ENCODE measurements around the gene HAVCR2. TPM values are rescaled to one million over a fixed set of nuclear protein-coding genes. Genes with fewer than 3 reads are reported as not detected.

Gene HAVCR2
- total and polyA plus RNA-seq, 3 donors from 2014 or later = 3.1 to 3.6 (median 3.2) TPM

GRCh38 chr5:157148734-157149615 lies 40.1 kb upstream of the HAVCR2 start:
- H3K27me3 ChIP-seq = no peaks in the 10 kb centered on the region
- H3K27ac ChIP-seq = peak overlapping the region in 1 of 2 donors; percentile 44
- H3K4me1 ChIP-seq = no peaks in the 10 kb centered on the region
- peak; percentile 87 to 89 (median 89) for TF ChIP-seq CTCF (IDR thresholded peaks at IDR 0.05)
- no peak for TF ChIP-seq POLR2A (IDR thresholded peaks at IDR 0.05)
- peak; percentile 88 for DNase-seq
- no peaks in the 10 kb centered on the region for H3K36me3 ChIP-seq (ENCODE audit: low read depth, missing control alignments)
- 69 to 72% methylated on average over 14 of the region's 14 CpGs for WGBS, 2 donors
- H3K9me3 ChIP-seq = no peaks in the 10 kb centered on the region
- H3K4me3 ChIP-seq = no peak overlapping the region
- intact Hi-C loops (cut with DNase I; ENCODE audit: low total_unique reads) = no loop called here

GRCh38 chr5:157143127-157143971 lies 34.5 kb upstream of the HAVCR2 start:
- H3K4me1 ChIP-seq = peaks cover 8% of the 10 kb centered on the region
- H3K4me3 ChIP-seq = peak overlapping the region; percentile 85 to 92
- H3K27me3 ChIP-seq = no peaks in the 10 kb centered on the region
- TF ChIP-seq POLR2A (IDR thresholded peaks at IDR 0.05) (no peak), CTCF (IDR thresholded peaks at IDR 0.05) (no peak)
- peak overlapping the region; percentile 87 to 97 for H3K27ac ChIP-seq
- 3 to 6% methylated on average over 33 of the region's 33 CpGs for WGBS, 2 donors
- DNase-seq = peak; percentile 64
- H3K36me3 ChIP-seq (ENCODE audit: low read depth, missing control alignments) = no peaks in the 10 kb centered on the region
- no peaks in the 10 kb centered on the region for H3K9me3 ChIP-seq
- intact Hi-C loops (cut with DNase I; ENCODE audit: low total_unique reads) = no loop called here

- TF ChIP-seq CTCF (IDR thresholded peaks at IDR 0.05) = no peak
- peak; percentile 19 for TF ChIP-seq POLR2A (IDR thresholded peaks at IDR 0.05)
- peak within 1 kb of the TSS; percentile 87 to 97 for H3K27ac ChIP-seq
- no peaks in the 10 kb centered on the region for H3K9me3 ChIP-seq
- H3K36me3 ChIP-seq (ENCODE audit: low read depth, missing control alignments) = no peaks in the 10 kb centered on the region
- H3K4me1 ChIP-seq = peaks cover 8% of the 10 kb centered on the region
- no peaks in the 10 kb centered on the region for H3K27me3 ChIP-seq
- peak within 1 kb of the TSS; percentile 85 to 92 for H3K4me3 ChIP-seq
- WGBS, 2 donors = 0 to 1% methylated on average over 34 to 36 of the region's 48 CpGs
- intact Hi-C loops (cut with DNase I; ENCODE audit: low total_unique reads) = no loop called here
- peak; percentile 97 for DNase-seq
These were observed 33.7 kb upstream of the HAVCR2 start, which contains the start of gene MED7 for GRCh38 chr5:157142317-157143126. Gene MED7 (minus strand): TSS chr5:157142865. CDS start chr5:157139431, 3,434 bp downstream.

GRCh38 chr5:157137691-157138090 lies 28.8 kb upstream of the HAVCR2 start:
- H3K4me3 ChIP-seq = no peak overlapping the region
- intact Hi-C loops (cut with DNase I; ENCODE audit: low total_unique reads) = no loop called here
- DNase-seq = no peak
- H3K4me1 ChIP-seq = peaks cover 5% of the 10 kb centered on the region
- no peak for TF ChIP-seq CTCF (IDR thresholded peaks at IDR 0.05)
- no peak for TF ChIP-seq POLR2A (IDR thresholded peaks at IDR 0.05)
- no peak overlapping the region for H3K27ac ChIP-seq
- no peaks in the 10 kb centered on the region for H3K9me3 ChIP-seq
- no peaks in the 10 kb centered on the region for H3K27me3 ChIP-seq
- H3K36me3 ChIP-seq (ENCODE audit: low read depth, missing control alignments) = no peaks in the 10 kb centered on the region
- 89 to 99% methylated on average over 6 of the region's 6 CpGs for WGBS, 2 donors
